Measurements from ENCODE around the gene GMPPA. TPM values are rescaled to one million over a fixed set of nuclear protein-coding genes. Genes with fewer than 3 reads are reported as not detected.

Gene GMPPA
- total RNA-seq, 1 donor from 2014 or later = 35.8 TPM

DNA sequence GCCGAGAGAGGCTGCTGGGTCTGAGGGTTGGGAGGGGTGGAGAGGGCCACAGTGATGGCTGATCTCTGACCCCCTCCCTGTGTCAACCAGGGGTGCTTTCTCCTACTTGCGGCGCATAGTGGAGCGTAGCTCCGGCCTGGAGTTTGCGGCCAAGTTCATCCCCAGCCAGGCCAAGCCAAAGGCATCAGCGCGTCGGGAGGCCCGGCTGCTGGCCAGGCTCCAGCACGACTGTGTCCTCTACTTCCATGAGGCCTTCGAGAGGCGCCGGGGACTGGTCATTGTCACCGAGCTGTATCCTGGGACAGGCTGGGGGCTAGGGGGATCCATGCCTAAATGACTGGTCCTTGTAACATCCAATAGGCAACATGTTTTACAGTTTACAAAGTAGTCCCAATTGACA is 20.9 kb upstream of the GMPPA start:
- Mint-ChIP-seq H3K9me3 (ENCODE audit: low read depth) (no peaks in the 10 kb centered on the region), H3K36me3 (ENCODE audit: insufficient read depth) (no peaks in the 10 kb centered on the region), H3K4me1 (ENCODE audit: low read depth) (peaks cover 11% of the 10 kb centered on the region), H3K27me3 (peaks cover 51% of the 10 kb centered on the region), H3K27ac (no peak overlapping the region), H3K4me3 (ENCODE audit: low read depth) (no peak overlapping the region)
- TF ChIP-seq, protein P1, sequence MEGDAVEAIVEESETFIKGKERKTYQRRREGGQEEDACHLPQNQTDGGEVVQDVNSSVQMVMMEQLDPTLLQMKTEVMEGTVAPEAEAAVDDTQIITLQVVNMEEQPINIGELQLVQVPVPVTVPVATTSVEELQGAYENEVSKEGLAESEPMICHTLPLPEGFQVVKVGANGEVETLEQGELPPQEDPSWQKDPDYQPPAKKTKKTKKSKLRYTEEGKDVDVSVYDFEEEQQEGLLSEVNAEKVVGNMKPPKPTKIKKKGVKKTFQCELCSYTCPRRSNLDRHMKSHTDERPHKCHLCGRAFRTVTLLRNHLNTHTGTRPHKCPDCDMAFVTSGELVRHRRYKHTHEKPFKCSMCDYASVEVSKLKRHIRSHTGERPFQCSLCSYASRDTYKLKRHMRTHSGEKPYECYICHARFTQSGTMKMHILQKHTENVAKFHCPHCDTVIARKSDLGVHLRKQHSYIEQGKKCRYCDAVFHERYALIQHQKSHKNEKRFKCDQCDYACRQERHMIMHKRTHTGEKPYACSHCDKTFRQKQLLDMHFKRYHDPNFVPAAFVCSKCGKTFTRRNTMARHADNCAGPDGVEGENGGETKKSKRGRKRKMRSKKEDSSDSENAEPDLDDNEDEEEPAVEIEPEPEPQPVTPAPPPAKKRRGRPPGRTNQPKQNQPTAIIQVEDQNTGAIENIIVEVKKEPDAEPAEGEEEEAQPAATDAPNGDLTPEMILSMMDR (IDR thresholded peaks at IDR 0.05; ENCODE audit: unreplicated experiment) = no peak
- DNase-seq (ENCODE audit: low spot score, unreplicated experiment) = no peak

DNA sequence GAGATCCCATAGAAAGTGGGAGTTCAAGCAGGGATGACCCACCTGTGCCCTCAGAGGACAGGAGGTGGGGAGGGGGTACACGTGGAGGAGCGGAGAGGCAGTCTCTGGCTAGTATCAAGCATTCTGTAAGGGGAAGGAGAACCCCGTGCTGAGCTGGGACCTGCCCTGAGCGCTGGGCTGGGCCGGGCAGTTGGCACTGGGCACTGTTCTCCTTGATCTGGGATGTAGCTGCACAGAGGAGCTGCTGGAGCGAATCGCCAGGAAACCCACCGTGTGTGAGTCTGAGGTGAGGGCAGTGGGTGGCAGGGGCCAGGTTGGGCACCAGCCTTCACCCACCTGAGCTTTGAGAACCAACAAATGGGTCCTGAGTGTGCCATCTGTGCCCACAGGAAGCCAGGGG is 19.8 kb upstream of the GMPPA start:
- Mint-ChIP-seq H3K4me1 (ENCODE audit: low read depth) (peaks cover 11% of the 10 kb centered on the region), H3K27ac (no peak overlapping the region), H3K9me3 (ENCODE audit: low read depth) (no peaks in the 10 kb centered on the region), H3K27me3 (peaks cover 54% of the 10 kb centered on the region), H3K36me3 (ENCODE audit: insufficient read depth) (no peaks in the 10 kb centered on the region), H3K4me3 (ENCODE audit: low read depth) (no peak overlapping the region)
- TF ChIP-seq, protein P1 (IDR thresholded peaks at IDR 0.05; ENCODE audit: unreplicated experiment) = no peak
- DNase-seq (ENCODE audit: low spot score, unreplicated experiment) = no peak

DNA sequence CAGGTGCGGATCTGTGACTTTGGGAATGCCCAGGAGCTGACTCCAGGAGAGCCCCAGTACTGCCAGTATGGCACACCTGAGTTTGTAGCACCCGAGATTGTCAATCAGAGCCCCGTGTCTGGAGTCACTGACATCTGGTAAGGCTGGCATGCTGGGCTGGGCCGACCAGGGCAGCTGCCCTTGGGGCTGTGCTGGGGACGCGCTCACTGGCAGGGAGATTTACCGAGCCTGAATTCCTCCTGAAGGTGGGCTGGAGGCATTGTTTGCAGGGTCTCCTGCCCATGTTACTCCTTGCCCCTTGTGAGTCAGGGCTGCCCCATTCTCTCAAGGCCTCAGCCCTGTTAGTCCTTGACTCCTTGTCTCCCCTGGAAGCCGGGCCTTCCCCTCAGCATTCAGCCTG is 18.7 kb upstream of the GMPPA start:
- no peaks in the 10 kb centered on the region for H3K36me3 Mint-ChIP-seq (ENCODE audit: insufficient read depth)
- H3K27me3 Mint-ChIP-seq = peaks cover 60% of the 10 kb centered on the region
- no peak overlapping the region for H3K4me3 Mint-ChIP-seq (ENCODE audit: low read depth)
- no peaks in the 10 kb centered on the region for H3K9me3 Mint-ChIP-seq (ENCODE audit: low read depth)
- peaks cover 10% of the 10 kb centered on the region for H3K4me1 Mint-ChIP-seq (ENCODE audit: low read depth)
- TF ChIP-seq, protein P1 (IDR thresholded peaks at IDR 0.05; ENCODE audit: unreplicated experiment) = no peak
- no peak for DNase-seq (ENCODE audit: low spot score, unreplicated experiment)
- no peak overlapping the region for H3K27ac Mint-ChIP-seq

GRCh38 chr2:219482674-219483405 is 15.9 kb upstream of the GMPPA start:
- peaks cover 77% of the 10 kb centered on the region for H3K27me3 Mint-ChIP-seq
- DNase-seq (ENCODE audit: low spot score, unreplicated experiment) = no peak
- TF ChIP-seq, protein P1 (IDR thresholded peaks at IDR 0.05; ENCODE audit: unreplicated experiment) = no peak
- H3K27ac Mint-ChIP-seq = no peak overlapping the region
- H3K36me3 Mint-ChIP-seq (ENCODE audit: insufficient read depth) = no peaks in the 10 kb centered on the region
- H3K4me3 Mint-ChIP-seq (ENCODE audit: low read depth) = no peak overlapping the region
- H3K9me3 Mint-ChIP-seq (ENCODE audit: low read depth) = no peaks in the 10 kb centered on the region
- no peaks in the 10 kb centered on the region for H3K4me1 Mint-ChIP-seq (ENCODE audit: low read depth)

DNA sequence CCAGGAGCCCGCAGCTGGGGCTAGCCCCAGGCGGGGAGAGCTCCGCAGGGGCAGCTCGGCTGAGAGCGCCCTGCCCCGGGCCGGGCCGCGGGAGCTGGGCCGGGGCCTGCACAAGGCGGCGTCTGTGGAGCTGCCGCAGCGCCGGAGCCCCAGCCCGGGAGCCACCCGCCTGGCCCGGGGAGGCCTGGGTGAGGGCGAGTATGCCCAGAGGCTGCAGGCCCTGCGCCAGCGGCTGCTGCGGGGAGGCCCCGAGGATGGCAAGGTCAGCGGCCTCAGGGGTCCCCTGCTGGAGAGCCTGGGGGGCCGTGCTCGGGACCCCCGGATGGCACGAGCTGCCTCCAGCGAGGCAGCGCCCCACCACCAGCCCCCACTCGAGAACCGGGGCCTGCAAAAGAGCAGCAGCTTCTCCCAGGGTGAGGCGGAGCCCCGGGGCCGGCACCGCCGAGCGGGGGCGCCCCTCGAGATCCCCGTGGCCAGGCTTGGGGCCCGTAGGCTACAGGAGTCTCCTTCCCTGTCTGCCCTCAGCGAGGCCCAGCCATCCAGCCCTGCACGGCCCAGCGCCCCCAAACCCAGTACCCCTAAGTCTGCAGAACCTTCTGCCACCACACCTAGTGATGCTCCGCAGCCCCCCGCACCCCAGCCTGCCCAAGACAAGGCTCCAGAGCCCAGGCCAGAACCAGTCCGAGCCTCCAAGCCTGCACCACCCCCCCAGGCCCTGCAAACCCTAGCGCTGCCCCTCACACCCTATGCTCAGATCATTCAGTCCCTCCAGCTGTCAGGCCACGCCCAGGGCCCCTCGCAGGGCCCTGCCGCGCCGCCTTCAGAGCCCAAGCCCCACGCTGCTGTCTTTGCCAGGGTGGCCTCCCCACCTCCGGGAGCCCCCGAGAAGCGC is 15.0 kb upstream of the GMPPA start:
- Mint-ChIP-seq H3K4me3 (ENCODE audit: low read depth) (no peak overlapping the region), H3K27me3 (peaks cover 77% of the 10 kb centered on the region), H3K27ac (no peak overlapping the region), H3K4me1 (ENCODE audit: low read depth) (no peaks in the 10 kb centered on the region), H3K9me3 (ENCODE audit: low read depth) (no peaks in the 10 kb centered on the region), H3K36me3 (ENCODE audit: insufficient read depth) (no peaks in the 10 kb centered on the region)
- no peak for DNase-seq (ENCODE audit: low spot score, unreplicated experiment)
- TF ChIP-seq, protein P1 (IDR thresholded peaks at IDR 0.05; ENCODE audit: unreplicated experiment) = no peak

All from progenitor cell of endocrine pancreas (in vitro differentiated cells).